GM19468 (cell line): ENCODE measurements around the gene ADAMTS1.

ENCODE experiments used
- ATAC-seq: cut with Tn5 transposase; IDR thresholded peaks from one replicate; pipeline ENCODE4 v1.9.1; 2021; ENCODE audit warnings: mild to moderate bottlenecking, moderate library complexity, moderate number of reproducible peaks; ENCODE audit not compliant: unreplicated experiment; ENCODE audit errors: extremely low read depth

Gene ADAMTS1

DNA sequence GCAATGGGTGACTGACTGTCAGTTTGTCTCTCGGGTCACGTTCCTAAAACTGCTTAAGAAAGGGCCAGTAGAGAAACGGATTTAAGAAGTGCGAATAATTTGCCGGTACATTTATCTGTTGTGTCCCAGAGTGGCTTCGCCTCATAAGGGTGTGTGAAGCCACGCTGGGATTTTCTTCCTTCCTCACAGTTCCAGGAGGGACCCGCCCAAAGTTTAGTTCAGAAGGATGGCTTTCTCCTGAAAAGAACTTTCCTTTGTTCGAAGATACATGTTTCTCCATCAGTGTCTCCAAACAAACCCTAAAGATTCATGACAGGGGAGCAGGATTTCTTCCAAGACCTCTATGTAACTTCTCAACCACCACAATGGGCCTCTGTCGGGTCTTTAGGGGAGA lies 49.8 kb downstream of the ADAMTS1 start:
- ATAC-seq = no peak

GRCh38 chr21:26794597-26795411 lies 50.4 kb downstream of the ADAMTS1 start:
- ATAC-seq = no peak

DNA sequence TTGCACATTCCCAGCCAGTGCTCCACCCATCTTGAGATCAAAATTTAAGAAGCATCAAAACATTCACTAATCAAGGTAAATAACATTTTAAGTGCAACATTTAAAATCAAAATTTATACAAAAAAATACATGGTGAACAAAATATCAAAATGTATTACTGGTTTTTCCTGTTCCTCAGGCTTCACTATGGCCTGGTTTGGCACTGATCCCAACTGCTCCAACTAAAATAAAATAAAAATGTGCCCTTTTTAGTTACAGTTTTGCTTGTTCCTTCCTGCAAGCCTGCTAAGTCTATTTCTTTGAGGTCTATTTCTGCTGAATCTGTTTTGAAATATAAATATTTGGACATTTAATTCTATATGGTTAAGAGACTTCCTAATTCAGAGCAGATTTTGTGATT lies 54.9 kb downstream of the ADAMTS1 start:
- ATAC-seq = no peak

- ATAC-seq = no peak
These were observed 56.4 kb downstream of the ADAMTS1 start for GRCh38 chr21:26788790-26789189.
